ENCODE measurements around the gene MEF2D. TPM values are rescaled to one million over a fixed set of nuclear protein-coding genes. Genes with fewer than 3 reads are reported as not detected.

The MEF2D gene
- total RNA-seq, 1 donor from 2014 or later = 37.8 TPM

- Mint-ChIP-seq H3K4me3 (no peak overlapping the region), H3K36me3 (no peaks in the 10 kb centered on the region), H3K9me3 (no peaks in the 10 kb centered on the region), H3K27ac (no peak overlapping the region), H3K4me1 (peaks cover 9% of the 10 kb centered on the region), H3K27me3 (ENCODE audit: low read depth) (peaks cover 96% of the 10 kb centered on the region)
- TF ChIP-seq CTCF (IDR thresholded peaks at IDR 0.05; ENCODE audit: unreplicated experiment) = no peak
- DNase-seq (ENCODE audit: low spot score in 2 of 2, unreplicated experiment in 2 of 2) = no peak
Measured at GRCh38 chr1:156439777-156440183, 60.8 kb downstream of the MEF2D start.

GRCh38 chr1:156439036-156439776 lies 61.4 kb downstream of the MEF2D start:
- Mint-ChIP-seq H3K27me3 (ENCODE audit: low read depth) (peaks cover 96% of the 10 kb centered on the region), H3K4me1 (peaks cover 9% of the 10 kb centered on the region), H3K36me3 (no peaks in the 10 kb centered on the region), H3K9me3 (no peaks in the 10 kb centered on the region), H3K27ac (no peak overlapping the region), H3K4me3 (no peak overlapping the region)
- no peak for TF ChIP-seq CTCF (IDR thresholded peaks at IDR 0.05; ENCODE audit: unreplicated experiment)
- no peak for DNase-seq (ENCODE audit: low spot score in 2 of 2, unreplicated experiment in 2 of 2)

GRCh38 chr1:156438278-156438987 lies 62.1 kb downstream of the MEF2D start:
- H3K4me1 Mint-ChIP-seq = peaks cover 9% of the 10 kb centered on the region
- no peak for DNase-seq (ENCODE audit: low spot score in 2 of 2, unreplicated experiment in 2 of 2)
- no peak overlapping the region for H3K27ac Mint-ChIP-seq
- H3K27me3 Mint-ChIP-seq (ENCODE audit: low read depth) = peaks cover 98% of the 10 kb centered on the region
- H3K36me3 Mint-ChIP-seq = no peaks in the 10 kb centered on the region
- no peak for TF ChIP-seq CTCF (IDR thresholded peaks at IDR 0.05; ENCODE audit: unreplicated experiment)
- H3K9me3 Mint-ChIP-seq = no peaks in the 10 kb centered on the region
- H3K4me3 Mint-ChIP-seq = no peak overlapping the region

- no peak for DNase-seq (ENCODE audit: low spot score in 2 of 2, unreplicated experiment in 2 of 2)
- no peaks in the 10 kb centered on the region for H3K9me3 Mint-ChIP-seq
- peaks cover 9% of the 10 kb centered on the region for H3K4me1 Mint-ChIP-seq
- no peak for TF ChIP-seq CTCF (IDR thresholded peaks at IDR 0.05; ENCODE audit: unreplicated experiment)
- no peak overlapping the region for H3K27ac Mint-ChIP-seq
- peaks cover 98% of the 10 kb centered on the region for H3K27me3 Mint-ChIP-seq (ENCODE audit: low read depth)
- H3K36me3 Mint-ChIP-seq = no peaks in the 10 kb centered on the region
- H3K4me3 Mint-ChIP-seq = no peak overlapping the region
Measured at GRCh38 chr1:156437037-156437867, 63.3 kb downstream of the MEF2D start.

GRCh38 chr1:156436141-156437036 lies 64.2 kb downstream of the MEF2D start:
- no peak for DNase-seq (ENCODE audit: low spot score in 2 of 2, unreplicated experiment in 2 of 2)
- H3K36me3 Mint-ChIP-seq = no peaks in the 10 kb centered on the region
- no peak for TF ChIP-seq CTCF (IDR thresholded peaks at IDR 0.05; ENCODE audit: unreplicated experiment)
- peaks cover 9% of the 10 kb centered on the region for H3K4me1 Mint-ChIP-seq
- peaks cover 98% of the 10 kb centered on the region for H3K27me3 Mint-ChIP-seq (ENCODE audit: low read depth)
- no peaks in the 10 kb centered on the region for H3K9me3 Mint-ChIP-seq
- peak overlapping the region; percentile 42 for H3K4me3 Mint-ChIP-seq
- H3K27ac Mint-ChIP-seq = no peak overlapping the region

All from mesothelial cell of epicardium (in vitro differentiated cells).